ENCODE measurements around the gene HNRNPA2B1.

Gene HNRNPA2B1

GRCh38 chr7:26160896-26161295, 39.6 kb downstream of the HNRNPA2B1 start:
- no peak for TF ChIP-seq CTCF (IDR thresholded peaks at IDR 0.05; ENCODE audit: low read depth, low read length)
- DNase-seq (ENCODE audit: low read depth in 2 of 2): no peak
- no peak overlapping the region for H3K4me3 ChIP-seq (replicated peaks in 1 of 2; ENCODE audit: low read depth in 2 of 2, low read length in 2 of 2)

GRCh38 chr7:26159243-26159642, 41.3 kb downstream of the HNRNPA2B1 start:
- no peak for TF ChIP-seq CTCF (IDR thresholded peaks at IDR 0.05; ENCODE audit: low read depth, low read length)
- H3K4me3 ChIP-seq (replicated peaks in 1 of 2; ENCODE audit: low read depth in 2 of 2, low read length in 2 of 2): no peak overlapping the region
- DNase-seq (ENCODE audit: low read depth in 2 of 2): peak in 1 of 2 donors; percentile 53

GRCh38 chr7:26157520-26158105, 42.9 kb downstream of the HNRNPA2B1 start:
- no peak for DNase-seq (ENCODE audit: low read depth in 2 of 2)
- H3K4me3 ChIP-seq (replicated peaks in 1 of 2; ENCODE audit: low read depth in 2 of 2, low read length in 2 of 2): no peak overlapping the region
- no peak for TF ChIP-seq CTCF (IDR thresholded peaks at IDR 0.05; ENCODE audit: low read depth, low read length)

GRCh38 chr7:26156451-26157420, 43.8 kb downstream of the HNRNPA2B1 start:
- H3K4me3 ChIP-seq (replicated peaks in 1 of 2; ENCODE audit: low read depth in 2 of 2, low read length in 2 of 2): peak overlapping the region in 1 of 2 donors; percentile 9
- TF ChIP-seq CTCF (IDR thresholded peaks at IDR 0.05; ENCODE audit: low read depth, low read length): no peak
- DNase-seq (ENCODE audit: low read depth in 2 of 2): peak; percentile 85 to 95

DNA sequence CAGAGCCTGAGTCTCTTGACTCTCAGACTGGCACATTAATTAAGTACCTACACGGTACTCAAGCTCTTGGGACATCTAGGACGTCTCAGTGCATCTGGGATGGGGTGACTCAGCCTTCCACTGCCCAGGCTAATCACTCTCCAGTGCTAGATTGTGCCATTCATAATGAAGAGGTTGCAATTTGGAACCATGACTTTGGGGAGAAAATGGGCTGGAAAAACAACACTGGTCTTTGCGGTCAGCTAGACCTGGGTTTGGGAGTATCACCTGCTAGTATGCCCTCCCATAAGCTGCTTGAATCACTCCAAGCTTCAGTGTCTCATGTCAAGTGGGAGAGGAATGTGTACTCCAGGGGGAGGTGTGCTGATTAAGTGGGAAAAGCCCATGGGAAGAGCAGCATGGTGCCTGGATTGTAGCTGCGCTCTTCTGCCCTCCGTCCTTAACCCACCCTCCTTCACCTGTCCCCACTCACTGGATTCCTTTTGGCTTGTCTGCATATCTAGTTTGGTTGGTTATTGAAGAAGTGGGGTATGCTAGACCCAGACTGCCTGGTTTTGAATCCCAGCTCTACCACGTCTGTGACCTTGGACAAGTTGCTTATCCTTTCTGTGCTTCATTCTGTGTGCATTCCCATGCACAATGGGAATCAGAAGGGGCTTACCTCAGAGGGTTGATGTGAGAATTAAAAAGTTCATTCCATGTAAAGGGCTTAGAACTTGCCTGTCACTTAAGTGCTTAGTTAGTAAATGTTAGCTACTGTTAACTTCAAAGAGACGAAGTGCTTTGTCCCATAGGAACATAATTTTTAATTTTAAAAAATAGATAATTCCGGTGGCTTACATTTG, 44.8 kb downstream of the HNRNPA2B1 start:
- no peak for TF ChIP-seq CTCF (IDR thresholded peaks at IDR 0.05; ENCODE audit: low read depth, low read length)
- peak in 1 of 2 donors; percentile 55 for DNase-seq (ENCODE audit: low read depth in 2 of 2)
- peak overlapping the region in 1 of 2 donors; percentile 9 for H3K4me3 ChIP-seq (replicated peaks in 1 of 2; ENCODE audit: low read depth in 2 of 2, low read length in 2 of 2)

Data from cardiac fibroblast (primary cell).